ENCODE results near the gene CADPS. TPM values are rescaled to one million over a fixed set of nuclear protein-coding genes. Genes with fewer than 3 reads are reported as not detected.

Gene CADPS
- total and polyA plus RNA-seq, 5 experiments from 2014 or later = not detected

DNA sequence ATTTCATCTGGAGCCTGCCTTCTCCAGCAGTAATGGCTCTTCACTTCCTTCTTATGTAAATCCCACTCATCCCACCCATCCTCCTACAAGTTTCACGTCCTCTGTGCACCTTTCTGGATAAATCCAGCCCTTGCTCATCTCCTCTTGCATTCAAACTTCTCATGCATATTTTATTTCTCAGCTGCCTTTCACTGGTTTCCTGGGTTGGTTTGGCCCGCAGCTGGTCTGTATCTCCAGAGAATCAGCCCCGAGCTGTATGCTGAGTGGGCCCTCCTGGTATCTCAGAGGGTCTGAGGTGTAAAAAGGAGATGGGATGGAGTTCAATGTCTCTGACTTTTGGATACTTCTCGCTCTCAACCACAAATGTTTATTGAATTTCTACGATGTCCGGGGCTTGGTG, 253.3 kb downstream of the CADPS start:
- no peaks in the 10 kb centered on the region for H3K9me3 Mint-ChIP-seq
- POLR2A ChIA-PET = no interaction called here
- H3K27ac Mint-ChIP-seq = no peak overlapping the region
- H3K4me3 Mint-ChIP-seq = no peak overlapping the region
- no peak for ATAC-seq
- no peak for DNase-seq
- no peaks in the 10 kb centered on the region for H3K36me3 Mint-ChIP-seq
- no peaks in the 10 kb centered on the region for H3K4me1 Mint-ChIP-seq
- peaks cover 0 to 26% (median 14%) of the 10 kb centered on the region in 5 donors for H3K27me3 Mint-ChIP-seq

DNA sequence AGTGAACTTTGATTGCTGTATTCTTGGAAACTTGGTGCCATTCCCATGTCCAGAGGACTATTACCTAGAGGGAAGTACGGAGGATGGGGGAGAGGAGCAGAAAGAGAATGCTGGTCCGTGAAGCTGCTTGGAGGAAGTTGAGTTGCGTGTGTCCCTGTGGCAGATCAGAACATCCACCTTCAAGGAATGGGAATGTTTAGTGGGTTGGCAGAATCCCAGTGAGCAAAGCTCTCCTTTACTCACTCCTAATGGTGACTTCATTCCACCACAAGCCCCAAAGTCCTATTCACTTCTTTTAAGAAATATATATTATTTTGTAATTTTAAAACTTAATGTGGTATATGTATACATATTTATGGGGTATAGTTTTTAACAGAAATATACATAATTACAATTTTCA, 254.0 kb downstream of the CADPS start:
- no peaks in the 10 kb centered on the region for H3K4me1 Mint-ChIP-seq
- H3K4me3 Mint-ChIP-seq = no peak overlapping the region
- ATAC-seq (no peak), DNase-seq (no peak)
- POLR2A ChIA-PET = no interaction called here
- H3K27me3 Mint-ChIP-seq = peaks cover 0 to 27% (median 14%) of the 10 kb centered on the region in 5 donors
- no peaks in the 10 kb centered on the region for H3K36me3 Mint-ChIP-seq
- H3K9me3 Mint-ChIP-seq = no peaks in the 10 kb centered on the region
- no peak overlapping the region for H3K27ac Mint-ChIP-seq

DNA sequence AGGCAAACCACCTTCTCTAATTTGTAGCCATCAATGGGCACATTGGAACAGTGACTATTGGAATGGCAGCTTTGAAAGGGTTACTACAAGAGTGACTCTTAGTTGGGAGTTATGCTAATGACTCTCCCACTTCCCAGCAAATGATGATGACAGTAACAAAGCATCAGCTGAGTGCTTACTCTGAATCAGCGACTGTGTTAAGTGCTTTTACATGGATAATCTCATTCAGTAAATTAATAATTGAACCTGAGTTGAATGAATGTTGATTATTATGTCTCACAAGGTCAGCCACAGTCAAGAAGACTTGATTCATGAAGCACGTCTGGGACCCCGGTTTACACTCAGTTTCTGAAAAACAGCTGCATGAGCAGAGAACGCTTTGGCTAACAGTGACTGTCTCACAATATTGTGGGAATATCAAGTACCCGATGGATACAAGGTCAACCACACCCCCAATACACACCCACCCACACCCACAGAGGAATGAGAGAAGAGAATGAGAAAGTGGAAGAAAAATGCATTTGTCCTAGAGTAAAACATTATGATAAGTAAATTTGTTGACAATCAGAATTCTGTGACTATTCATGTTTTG, 259.9 kb downstream of the CADPS start:
- POLR2A ChIA-PET = no interaction called here
- no peaks in the 10 kb centered on the region for H3K36me3 Mint-ChIP-seq

GRCh38 chr3:62614527-62614926, 260.7 kb downstream of the CADPS start:
- no peaks in the 10 kb centered on the region for H3K36me3 Mint-ChIP-seq
- no peak for ATAC-seq
- POLR2A ChIA-PET = no interaction called here

More for the DNA sequence above, 259.9 kb downstream of the CADPS start:
- no peaks in the 10 kb centered on the region for H3K4me1 Mint-ChIP-seq
- DNase-seq (no peak), ATAC-seq (no peak)
- no peaks in the 10 kb centered on the region for H3K9me3 Mint-ChIP-seq
- peaks cover 0 to 19% (median 6%) of the 10 kb centered on the region in 5 donors for H3K27me3 Mint-ChIP-seq
- H3K4me3 Mint-ChIP-seq = no peak overlapping the region
- no peak overlapping the region for H3K27ac Mint-ChIP-seq

DNA sequence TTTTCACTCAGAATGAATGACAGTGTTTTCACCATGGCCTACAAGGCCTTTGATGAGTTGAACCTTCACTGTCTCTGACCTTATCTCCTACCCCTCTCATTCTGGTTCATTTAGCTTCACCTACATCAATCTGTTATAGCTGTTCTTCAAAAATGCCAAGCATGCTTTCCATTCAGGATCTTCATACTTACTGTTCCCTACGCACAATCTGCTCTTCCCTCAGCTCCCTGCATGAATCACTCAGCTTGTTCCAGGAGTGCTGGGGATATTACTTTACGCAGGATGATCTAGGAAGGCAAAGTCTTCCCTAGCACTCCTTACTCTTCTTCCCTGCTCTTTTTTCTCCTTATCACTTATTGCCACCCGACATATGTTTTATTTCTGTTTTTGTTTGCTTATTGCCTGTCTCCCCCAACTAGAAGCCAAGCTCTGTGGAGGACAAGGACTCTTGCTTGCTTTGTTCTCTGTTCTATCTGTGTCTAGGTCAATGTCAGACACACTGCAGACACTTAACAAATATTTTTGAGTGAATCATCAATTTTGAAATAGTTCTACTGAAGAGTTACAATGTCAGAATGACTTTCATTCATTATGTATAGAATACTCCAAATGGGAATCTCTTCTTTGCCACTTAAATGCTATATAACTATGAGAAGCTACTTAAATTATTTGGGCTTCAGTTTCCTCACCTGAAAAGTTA, 263.5 kb downstream of the CADPS start:
- ATAC-seq (no peak), DNase-seq (no peak)
- H3K4me1 Mint-ChIP-seq = no peaks in the 10 kb centered on the region
- H3K36me3 Mint-ChIP-seq = no peaks in the 10 kb centered on the region
- H3K27ac Mint-ChIP-seq = no peak overlapping the region
- no peak overlapping the region for H3K4me3 Mint-ChIP-seq
- H3K27me3 Mint-ChIP-seq = peaks cover 0 to 22% (median 2%) of the 10 kb centered on the region in 5 donors
- no peaks in the 10 kb centered on the region for H3K9me3 Mint-ChIP-seq
- POLR2A ChIA-PET = no interaction called here

More at GRCh38 chr3:62614527-62614926, 260.7 kb downstream of the CADPS start:
- peaks cover 0 to 22% (median 6%) of the 10 kb centered on the region in 5 donors for H3K27me3 Mint-ChIP-seq
- no peaks in the 10 kb centered on the region for H3K4me1 Mint-ChIP-seq
- DNase-seq = no peak
- H3K9me3 Mint-ChIP-seq = no peaks in the 10 kb centered on the region
- H3K27ac Mint-ChIP-seq = no peak overlapping the region
- H3K4me3 Mint-ChIP-seq = no peak overlapping the region

DNA sequence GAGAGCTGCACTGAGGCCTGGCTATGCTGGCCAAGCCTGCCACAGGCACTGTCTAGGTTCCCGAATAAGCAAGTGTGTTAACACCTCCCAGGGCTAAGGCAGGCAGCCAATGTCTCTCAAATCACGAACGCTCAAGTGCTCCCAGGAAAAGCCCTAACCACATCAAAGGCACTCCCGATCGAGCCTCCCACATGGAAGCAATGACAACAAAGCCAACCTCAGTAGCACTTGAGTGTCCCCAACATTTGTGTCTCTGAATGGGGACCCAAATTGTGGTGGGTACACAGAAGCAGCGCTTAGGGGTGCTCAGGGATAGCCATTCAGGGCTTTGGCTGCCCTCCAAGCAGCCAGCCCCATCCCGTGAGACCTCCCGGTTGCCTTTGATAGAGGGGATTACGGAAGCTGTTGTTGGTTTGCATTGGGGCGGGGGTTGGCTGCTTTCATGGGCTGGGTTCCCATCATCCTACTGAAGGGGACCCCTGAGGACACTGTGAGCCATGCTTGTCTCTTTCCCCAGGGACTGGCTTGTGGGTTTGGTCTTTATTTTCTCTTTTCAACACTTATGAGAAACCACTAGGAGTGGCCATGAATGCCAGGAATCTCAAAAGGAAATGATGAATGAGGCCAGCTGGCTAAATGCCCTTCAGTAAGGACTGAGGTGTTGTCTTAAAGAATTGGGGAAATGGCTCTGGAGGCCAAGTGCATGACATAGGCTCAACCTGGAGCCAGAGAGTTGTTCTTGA, 267.8 kb downstream of the CADPS start:
- ATAC-seq = no peak
- H3K9me3 Mint-ChIP-seq = no peaks in the 10 kb centered on the region
- peaks cover 0 to 22% (median 0%) of the 10 kb centered on the region in 5 donors for H3K27me3 Mint-ChIP-seq
- no peak for DNase-seq
- no peak overlapping the region for H3K4me3 Mint-ChIP-seq
- no peaks in the 10 kb centered on the region for H3K4me1 Mint-ChIP-seq
- H3K36me3 Mint-ChIP-seq = no peaks in the 10 kb centered on the region
- peak overlapping the region in 1 of 10 donors; percentile 41 for H3K27ac Mint-ChIP-seq
- POLR2A ChIA-PET = no interaction called here

GRCh38 chr3:62605413-62606068, 269.7 kb downstream of the CADPS start:
- DNase-seq = no peak
- Mint-ChIP-seq H3K4me1 (no peaks in the 10 kb centered on the region), H3K27ac (peak overlapping the region in 1 of 10 donors; percentile 46), H3K27me3 (peaks cover 0 to 5% (median 1%) of the 10 kb centered on the region in 5 donors), H3K9me3 (no peaks in the 10 kb centered on the region), H3K36me3 (no peaks in the 10 kb centered on the region), H3K4me3 (no peak overlapping the region)
- ATAC-seq = no peak
- POLR2A ChIA-PET = no interaction called here

DNA sequence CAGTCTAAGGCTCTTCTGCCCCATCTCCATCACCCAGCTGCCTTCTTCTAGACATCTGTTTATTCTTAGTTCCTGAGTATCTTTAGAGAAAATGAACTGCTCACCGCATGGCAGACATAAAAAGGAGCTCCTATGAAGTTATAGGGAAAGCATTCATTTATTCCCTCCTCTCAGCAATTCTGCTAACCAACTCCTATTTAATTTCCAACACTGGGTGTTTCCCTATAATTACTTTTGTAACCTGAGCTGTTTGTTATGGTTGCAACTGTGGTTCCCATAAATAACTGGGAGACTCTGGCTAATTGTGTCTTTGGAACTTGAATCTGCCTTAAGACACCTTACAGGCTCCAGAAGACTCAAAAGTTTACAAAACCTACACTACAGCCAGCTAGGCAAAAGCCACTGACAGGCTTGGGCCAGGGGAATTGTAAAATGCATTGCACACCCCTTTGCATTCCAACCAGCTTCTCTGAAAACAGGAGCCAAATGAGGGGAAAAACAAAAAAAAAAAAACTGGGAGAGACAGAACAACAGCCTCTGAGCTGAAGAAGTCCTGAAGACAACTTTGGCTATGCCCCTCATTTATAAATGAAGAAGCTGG, 270.4 kb downstream of the CADPS start:
- DNase-seq (no peak), ATAC-seq (no peak)
- POLR2A ChIA-PET = no interaction called here
- H3K36me3 Mint-ChIP-seq = no peaks in the 10 kb centered on the region
- H3K27ac Mint-ChIP-seq = no peak overlapping the region
- H3K4me1 Mint-ChIP-seq = no peaks in the 10 kb centered on the region
- H3K4me3 Mint-ChIP-seq = no peak overlapping the region
- no peaks in the 10 kb centered on the region for H3K9me3 Mint-ChIP-seq
- H3K27me3 Mint-ChIP-seq = peaks cover 0 to 3% (median 0%) of the 10 kb centered on the region in 5 donors

- Mint-ChIP-seq H3K36me3 (no peaks in the 10 kb centered on the region), H3K9me3 (no peaks in the 10 kb centered on the region), H3K27me3 (peaks cover 0 to 3% (median 0%) of the 10 kb centered on the region in 5 donors), H3K27ac (no peak overlapping the region), H3K4me3 (no peak overlapping the region), H3K4me1 (no peaks in the 10 kb centered on the region)
- POLR2A ChIA-PET = no interaction called here
- no peak for DNase-seq
- no peak for ATAC-seq
Measured at GRCh38 chr3:62604298-62604697, 270.9 kb downstream of the CADPS start.

- POLR2A ChIA-PET = no interaction called here
- DNase-seq = no peak
- no peak for ATAC-seq
- Mint-ChIP-seq H3K27ac (no peak overlapping the region), H3K4me3 (no peak overlapping the region), H3K36me3 (no peaks in the 10 kb centered on the region), H3K27me3 (peaks cover 0 to 3% (median 0%) of the 10 kb centered on the region in 5 donors), H3K4me1 (no peaks in the 10 kb centered on the region), H3K9me3 (no peaks in the 10 kb centered on the region)
Measured at GRCh38 chr3:62602987-62603386, 272.2 kb downstream of the CADPS start.

DNA sequence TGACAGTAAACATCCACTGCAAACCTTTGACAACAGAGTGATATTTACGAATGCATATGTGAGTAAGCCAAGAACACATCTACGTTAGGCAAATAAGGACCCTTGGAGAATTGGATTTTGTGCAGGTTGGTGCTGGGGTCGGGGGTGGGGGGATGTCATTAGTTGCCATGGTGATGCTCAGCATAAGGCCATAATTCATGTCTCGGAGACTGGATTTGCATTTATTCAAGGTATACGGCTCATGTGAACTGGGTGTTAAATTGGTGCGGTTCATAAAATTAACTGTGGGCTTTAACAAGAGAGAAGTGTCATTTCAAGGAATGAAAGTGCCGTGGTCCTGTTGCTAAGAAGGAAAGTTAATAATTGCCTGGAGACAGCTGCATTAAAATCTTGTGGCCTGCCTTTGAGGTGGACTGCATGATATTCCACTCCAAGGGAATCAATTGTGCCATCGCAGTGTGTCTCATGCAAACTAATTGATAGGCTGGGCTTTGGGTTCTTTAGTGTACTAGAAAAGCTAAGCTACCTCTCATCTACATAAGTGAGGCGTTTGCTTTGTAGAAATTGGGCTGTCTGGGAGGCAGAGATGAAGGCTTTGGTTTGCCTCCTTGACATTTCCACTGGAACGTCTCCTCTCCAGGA, 273.0 kb downstream of the CADPS start:
- Mint-ChIP-seq H3K36me3 (no peaks in the 10 kb centered on the region), H3K9me3 (no peaks in the 10 kb centered on the region)
- POLR2A ChIA-PET = no interaction called here

GRCh38 chr3:62601238-62602070, 273.8 kb downstream of the CADPS start:
- Mint-ChIP-seq H3K4me1 (no peaks in the 10 kb centered on the region), H3K27me3 (peaks cover 0 to 3% (median 0%) of the 10 kb centered on the region in 5 donors), H3K4me3 (no peak overlapping the region), H3K36me3 (no peaks in the 10 kb centered on the region), H3K9me3 (no peaks in the 10 kb centered on the region), H3K27ac (no peak overlapping the region)
- ATAC-seq = no peak
- POLR2A ChIA-PET = no interaction called here
- DNase-seq = no peak

More for the DNA sequence above, 273.0 kb downstream of the CADPS start:
- Mint-ChIP-seq H3K4me1 (no peaks in the 10 kb centered on the region), H3K4me3 (no peak overlapping the region), H3K27me3 (peaks cover 0 to 3% (median 0%) of the 10 kb centered on the region in 5 donors), H3K27ac (no peak overlapping the region)
- DNase-seq = no peak
- ATAC-seq = no peak

All from naive thymus-derived CD8-positive, alpha-beta T cell (primary cell).